HG03135 (cell line): ENCODE data around the gene IL17B.

Experiments
- ATAC-seq: cut with Tn5 transposase; IDR thresholded peaks from one replicate; pipeline ENCODE4 v1.9.1; 2021; ENCODE audit warnings: mild to moderate bottlenecking, moderate library complexity; ENCODE audit not compliant: unreplicated experiment

IL17B gene

GRCh38 chr5:149379177-149379761 is at the start of gene IL17B:
TSS of gene IL17B (minus strand) at chr5:149379292. CDS start at chr5:149379225, 67 bp downstream.
- no peak for ATAC-seq

- ATAC-seq = no peak
Observed at GRCh38 chr5:149428032-149428431, 48.9 kb upstream of the IL17B start.

- no peak for ATAC-seq
Observed at GRCh38 chr5:149427374-149427773, 48.3 kb upstream of the IL17B start.

GRCh38 chr5:149426931-149427330 is 47.8 kb upstream of the IL17B start:
- ATAC-seq = no peak

- no peak for ATAC-seq
Observed at GRCh38 chr5:149425729-149426128, 46.6 kb upstream of the IL17B start.

- ATAC-seq = no peak
Observed at GRCh38 chr5:149424371-149425315, 45.6 kb upstream of the IL17B start.

- no peak for ATAC-seq
Observed at GRCh38 chr5:149423794-149424268, 44.7 kb upstream of the IL17B start.

GRCh38 chr5:149423049-149423793 is 44.1 kb upstream of the IL17B start:
- no peak for ATAC-seq

GRCh38 chr5:149422366-149423048 is 43.4 kb upstream of the IL17B start:
- no peak for ATAC-seq

GRCh38 chr5:149421834-149422233 is 42.7 kb upstream of the IL17B start:
- no peak for ATAC-seq

- ATAC-seq = no peak
Observed at GRCh38 chr5:149421372-149421685, 42.2 kb upstream of the IL17B start.

GRCh38 chr5:149420545-149421371 is 41.7 kb upstream of the IL17B start:
- ATAC-seq = no peak

GRCh38 chr5:149419859-149420544 is 40.9 kb upstream of the IL17B start:
- no peak for ATAC-seq

- no peak for ATAC-seq
Observed at GRCh38 chr5:149419532-149419858, 40.4 kb upstream of the IL17B start.

- ATAC-seq = no peak
Observed at GRCh38 chr5:149418910-149419531, 39.9 kb upstream of the IL17B start.

- ATAC-seq = no peak
Observed at GRCh38 chr5:149417711-149418368, 38.7 kb upstream of the IL17B start.

GRCh38 chr5:149416987-149417710 is 38.1 kb upstream of the IL17B start:
- ATAC-seq = no peak
